Muscle layer of duodenum (tissue), 2 donors: Measurements from ENCODE around the gene BTF3.
"Not testable (repeated sequence)": the region's sequence is repeated elsewhere in the genome, so short reads cannot be mapped to it uniquely, and the experiment has no call there.

Experiments
- H3K27ac ChIP-seq: one replicate; pipeline ENCODE4 v1.7.0; 2013; ENCODE audit warnings: mild to moderate bottlenecking, low read length
- H3K27me3 ChIP-seq: one replicate; pipeline ENCODE4 v1.7.0; 2013; ENCODE audit warnings: low read depth, mild to moderate bottlenecking, control low read depth, low read length
- H3K36me3 ChIP-seq, 2 donors: one replicate each; pipeline ENCODE4 v1.7.0; 2013; ENCODE audit warnings: low read length in 2 of 2, control low read depth in 1 of 2, mild to moderate bottlenecking in 1 of 2; ENCODE audit not compliant: insufficient read depth in 2 of 2, control insufficient read depth in 1 of 2
- H3K4me1 ChIP-seq, 2 donors: one replicate each; pipeline ENCODE4 v1.7.0; 2013; ENCODE audit warnings: low read length in 2 of 2, mild to moderate bottlenecking in 2 of 2, control low read depth in 1 of 2, moderate library complexity in 1 of 2; ENCODE audit not compliant: insufficient read depth in 2 of 2, control insufficient read depth in 1 of 2
- H3K4me3 ChIP-seq, 2 donors: one replicate each; pipeline ENCODE4 v1.7.0; 2013; ENCODE audit warnings: low read length in 2 of 2, low read depth in 1 of 2, mild to moderate bottlenecking in 1 of 2
- H3K9me3 ChIP-seq, 2 donors: one replicate each; pipeline ENCODE4 v1.7.0; 2013; ENCODE audit warnings: low read length in 2 of 2, control low read depth in 1 of 2, mild to moderate bottlenecking in 1 of 2; ENCODE audit not compliant: control insufficient read depth in 1 of 2
- donor health status: healthy.

Gene BTF3

GRCh38 chr5:73487257-73487656 lies 11.0 kb upstream of the BTF3 start:
- not testable (repeated sequence) for H3K27me3 ChIP-seq, H3K36me3 ChIP-seq, H3K27ac ChIP-seq, H3K4me1 ChIP-seq, H3K4me3 ChIP-seq, H3K9me3 ChIP-seq

DNA sequence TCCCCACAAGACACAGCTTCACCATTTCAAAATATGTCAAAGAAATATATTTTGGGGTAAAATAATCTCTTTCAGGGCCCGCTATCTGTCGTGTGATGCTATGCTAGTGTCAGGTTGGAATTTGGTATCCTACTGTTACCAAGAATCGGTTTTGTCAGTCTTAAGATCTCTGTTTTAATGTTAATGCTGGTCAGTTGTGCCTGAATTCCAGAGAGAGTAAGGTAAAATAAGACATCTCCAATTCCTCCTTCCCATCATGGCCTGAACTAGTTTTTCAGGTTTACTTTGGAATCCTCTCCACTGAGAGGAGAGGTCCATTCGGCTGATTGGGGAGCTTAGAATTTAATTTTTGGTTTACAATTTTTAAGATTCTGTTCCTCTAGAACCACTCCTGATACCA lies 10.4 kb upstream of the BTF3 start:
- H3K36me3 ChIP-seq, result no peaks in the 10 kb centered on the region
- H3K9me3 ChIP-seq, result no peaks in the 10 kb centered on the region
- H3K27ac ChIP-seq, result no peak overlapping the region
- no peaks in the 10 kb centered on the region for H3K4me1 ChIP-seq
- H3K4me3 ChIP-seq, result no peak overlapping the region
- H3K27me3 ChIP-seq, result no peaks in the 10 kb centered on the region

GRCh38 chr5:73488806-73489205 lies 9.4 kb upstream of the BTF3 start:
- Histone ChIP-seq H3K4me3 (no peak overlapping the region), H3K27ac (no peak overlapping the region), H3K9me3 (no peaks in the 10 kb centered on the region), H3K27me3 (no peaks in the 10 kb centered on the region), H3K36me3 (no peaks in the 10 kb centered on the region), H3K4me1 (no peaks in the 10 kb centered on the region)

DNA sequence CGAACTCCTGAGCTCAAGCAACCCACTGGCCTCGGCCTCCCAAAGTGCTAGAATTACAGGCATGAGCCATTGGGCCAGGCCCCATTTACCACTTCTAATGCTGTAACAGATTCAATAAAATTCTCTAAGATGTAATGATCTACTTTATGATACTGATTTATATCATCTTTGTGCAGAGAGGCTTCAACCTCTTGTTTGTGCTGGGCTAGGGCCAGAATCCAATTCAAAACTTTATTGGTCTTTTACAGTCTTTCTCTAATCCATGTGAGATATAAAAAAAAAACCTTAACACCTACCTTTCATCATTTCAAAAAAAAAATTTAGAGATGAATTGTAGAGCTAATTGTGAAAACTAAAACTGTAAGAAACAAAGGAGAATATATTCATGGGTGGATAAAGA lies 8.2 kb upstream of the BTF3 start:
- H3K36me3 ChIP-seq, result no peaks in the 10 kb centered on the region
- no peak overlapping the region for H3K27ac ChIP-seq
- H3K4me3 ChIP-seq, result no peak overlapping the region
- H3K9me3 ChIP-seq, result no peaks in the 10 kb centered on the region
- no peaks in the 10 kb centered on the region for H3K4me1 ChIP-seq
- H3K27me3 ChIP-seq, result no peaks in the 10 kb centered on the region

DNA sequence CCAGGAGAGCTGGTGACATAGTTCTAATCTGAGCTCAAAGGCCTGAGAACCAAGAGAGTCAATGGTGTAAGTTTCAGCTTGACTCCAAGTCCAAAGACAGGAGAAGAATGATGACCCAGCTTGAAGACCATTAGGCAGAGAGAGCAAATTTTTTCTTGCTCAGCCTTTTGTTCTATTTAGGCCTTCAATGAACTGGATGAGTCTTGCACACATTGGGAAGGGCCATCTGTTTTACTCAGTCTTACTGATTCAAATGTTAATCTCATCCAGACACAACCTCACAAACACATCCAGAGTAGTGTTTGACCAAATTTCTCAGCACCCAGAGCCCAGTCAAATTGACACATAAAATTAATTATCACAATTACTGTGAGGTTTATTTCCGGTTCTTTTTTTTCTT lies 7.1 kb upstream of the BTF3 start:
- Histone ChIP-seq H3K36me3 (no peaks in the 10 kb centered on the region), H3K9me3 (no peaks in the 10 kb centered on the region), H3K4me3 (no peak overlapping the region), H3K27me3 (no peaks in the 10 kb centered on the region), H3K4me1 (no peaks in the 10 kb centered on the region), H3K27ac (no peak overlapping the region)

- peaks cover 0 to 1% of the 10 kb centered on the region in 2 donors for H3K36me3 ChIP-seq
- H3K27ac ChIP-seq, result no peak overlapping the region
- peaks cover 0 to 6% of the 10 kb centered on the region in 2 donors for H3K4me1 ChIP-seq
- H3K4me3 ChIP-seq, result no peak overlapping the region
- H3K27me3 ChIP-seq, result no peaks in the 10 kb centered on the region
- H3K9me3 ChIP-seq, result no peaks in the 10 kb centered on the region
These were observed 4.8 kb upstream of the BTF3 start for GRCh38 chr5:73493421-73493820.

GRCh38 chr5:73494721-73495120 lies 3.5 kb upstream of the BTF3 start:
- Histone ChIP-seq H3K4me3 (no peak overlapping the region), H3K36me3 (peaks cover 0 to 5% of the 10 kb centered on the region in 2 donors), H3K27me3 (no peaks in the 10 kb centered on the region), H3K4me1 (peaks cover 6% of the 10 kb centered on the region in 2 donors), H3K27ac (no peak overlapping the region), H3K9me3 (no peaks in the 10 kb centered on the region)

- H3K27ac ChIP-seq, result no peak overlapping the region
These were observed 2.4 kb upstream of the BTF3 start for GRCh38 chr5:73495772-73496335.

GRCh38 chr5:73496984-73497457 lies 1.2 kb upstream of the BTF3 start:
- Histone ChIP-seq H3K36me3 (peaks cover 9 to 12% of the 10 kb centered on the region in 2 donors), H3K4me1 (peaks cover 12 to 21% of the 10 kb centered on the region in 2 donors), H3K27me3 (no peaks in the 10 kb centered on the region), H3K9me3 (no peaks in the 10 kb centered on the region), H3K27ac (peak overlapping the region; percentile 97), H3K4me3 (peak overlapping the region; percentile 82 to 96)

More at GRCh38 chr5:73495772-73496335, 2.4 kb upstream of the BTF3 start:
- Histone ChIP-seq H3K27me3 (no peaks in the 10 kb centered on the region), H3K4me1 (peaks cover 12 to 17% of the 10 kb centered on the region in 2 donors), H3K4me3 (no peak overlapping the region), H3K36me3 (peaks cover 2 to 5% of the 10 kb centered on the region in 2 donors), H3K9me3 (no peaks in the 10 kb centered on the region)

DNA sequence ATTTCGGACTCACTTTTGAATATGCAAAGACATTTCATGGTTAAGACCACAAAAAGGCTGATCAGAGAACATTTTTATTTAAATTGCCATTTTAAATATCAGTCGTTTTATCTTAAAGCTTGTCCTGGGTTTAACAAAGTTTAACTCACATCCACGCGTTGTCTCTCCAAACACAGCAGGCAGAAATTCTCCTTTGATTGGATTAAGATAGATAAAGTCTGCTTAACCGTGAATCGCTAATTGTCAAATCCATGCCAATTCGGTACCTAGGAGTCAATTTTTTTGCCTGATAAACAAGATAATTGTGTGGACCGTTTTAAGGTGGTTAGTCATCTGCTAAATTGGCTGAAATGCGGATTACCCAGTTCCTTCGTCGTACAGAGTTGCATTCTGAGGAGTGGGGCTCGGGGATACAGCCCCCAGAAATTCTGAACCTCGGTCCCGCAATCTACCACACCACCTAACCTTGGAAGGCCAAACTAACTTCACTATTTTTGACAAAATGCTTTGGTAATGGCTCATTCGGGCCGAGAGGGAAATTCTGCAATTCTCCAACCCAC lies 665 bp upstream of the BTF3 start:
- Histone ChIP-seq H3K27me3 (no peaks in the 10 kb centered on the region), H3K4me1 (peaks cover 12 to 21% of the 10 kb centered on the region in 2 donors), H3K4me3 (peak overlapping the region; percentile 82 to 96), H3K36me3 (peaks cover 14 to 17% of the 10 kb centered on the region in 2 donors), H3K27ac (peak overlapping the region; percentile 97), H3K9me3 (no peaks in the 10 kb centered on the region)

DNA sequence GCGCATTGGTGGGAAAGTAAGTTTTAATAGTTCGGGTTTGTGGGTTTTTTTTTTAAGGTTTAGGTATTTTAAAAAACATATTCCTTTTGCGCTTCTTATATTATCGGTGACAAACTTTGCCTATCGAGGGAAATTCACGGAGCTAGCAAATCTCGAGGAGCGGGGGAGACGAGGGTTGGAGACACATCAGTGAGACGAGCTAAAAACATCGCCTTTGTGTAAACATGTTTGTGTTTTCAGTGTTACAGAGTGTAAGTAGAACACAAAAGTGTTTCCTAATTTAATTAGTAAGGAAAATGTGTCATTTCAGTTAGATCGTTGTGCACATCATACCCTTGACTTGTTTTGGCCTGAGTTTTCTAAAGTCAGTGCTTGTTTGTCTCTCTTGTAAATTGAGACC lies 945 bp downstream of the BTF3 start:
- peak overlapping the region; percentile 97 for H3K27ac ChIP-seq
- peaks cover 30 to 33% of the 10 kb centered on the region in 2 donors for H3K36me3 ChIP-seq
- H3K27me3 ChIP-seq, result no peaks in the 10 kb centered on the region
- peaks cover 12 to 21% of the 10 kb centered on the region in 2 donors for H3K4me1 ChIP-seq
- peak overlapping the region; percentile 82 to 96 for H3K4me3 ChIP-seq
- no peaks in the 10 kb centered on the region for H3K9me3 ChIP-seq

DNA sequence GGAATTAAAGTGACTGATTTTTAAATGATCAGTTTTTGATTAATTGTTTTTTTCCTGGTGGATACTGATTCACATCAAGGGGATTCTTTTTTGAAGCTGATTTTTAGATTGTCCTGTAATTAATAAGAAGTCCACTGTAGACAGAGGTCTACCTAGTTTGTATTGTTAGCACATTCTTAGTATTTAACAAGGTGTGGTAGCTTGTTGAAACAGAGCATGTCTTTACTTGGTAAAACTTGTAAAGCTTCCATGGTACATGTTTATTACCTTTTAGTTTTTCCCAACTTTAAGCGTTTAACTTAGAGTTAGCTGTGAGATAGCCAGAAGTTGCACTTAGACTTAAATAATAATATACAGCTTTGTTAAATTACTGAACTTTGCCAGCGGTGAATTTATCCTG lies 1.5 kb downstream of the BTF3 start:
- Histone ChIP-seq H3K27ac (peak overlapping the region; percentile 97), H3K36me3 (peaks cover 35 to 38% of the 10 kb centered on the region in 2 donors), H3K4me1 (peaks cover 12 to 21% of the 10 kb centered on the region in 2 donors), H3K9me3 (no peaks in the 10 kb centered on the region), H3K27me3 (no peaks in the 10 kb centered on the region), H3K4me3 (peak overlapping the region; percentile 82 to 96)
